GM19099 (cell line): ENCODE results near the gene HECTD4.

Source experiments
- POLR2A ChIP-seq: IDR thresholded peaks from 3 replicates; pipeline ENCODE4 v1.6.1; 2011; ENCODE audit warnings: low read depth; ENCODE audit not compliant: insufficient read length; ENCODE audit errors: extremely low read depth

Gene HECTD4

GRCh38 chr12:112283546-112283945 lies 98.7 kb downstream of the HECTD4 start:
- no peak for TF ChIP-seq POLR2A

DNA sequence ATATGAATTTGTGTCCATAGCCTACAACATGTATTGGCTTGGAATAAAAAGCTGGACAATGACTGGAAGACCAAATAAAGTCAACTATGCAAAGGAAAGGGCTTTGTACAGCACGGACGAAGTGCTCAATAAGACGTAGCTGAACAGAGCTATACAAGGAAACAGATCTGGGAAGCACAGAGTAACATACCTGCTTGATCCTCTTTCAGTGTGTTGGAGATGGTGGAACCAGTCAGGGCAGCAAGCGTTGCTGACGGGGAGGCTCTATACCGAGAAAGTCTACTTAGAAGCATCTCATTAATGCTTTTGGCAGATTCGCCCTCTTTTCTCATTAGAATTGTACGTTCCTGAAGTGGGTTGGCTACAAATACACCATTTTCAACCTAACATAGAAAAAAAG lies 99.3 kb downstream of the HECTD4 start:
- no peak for TF ChIP-seq POLR2A

GRCh38 chr12:112275836-112276235 lies 106.4 kb downstream of the HECTD4 start:
- TF ChIP-seq POLR2A, result no peak

DNA sequence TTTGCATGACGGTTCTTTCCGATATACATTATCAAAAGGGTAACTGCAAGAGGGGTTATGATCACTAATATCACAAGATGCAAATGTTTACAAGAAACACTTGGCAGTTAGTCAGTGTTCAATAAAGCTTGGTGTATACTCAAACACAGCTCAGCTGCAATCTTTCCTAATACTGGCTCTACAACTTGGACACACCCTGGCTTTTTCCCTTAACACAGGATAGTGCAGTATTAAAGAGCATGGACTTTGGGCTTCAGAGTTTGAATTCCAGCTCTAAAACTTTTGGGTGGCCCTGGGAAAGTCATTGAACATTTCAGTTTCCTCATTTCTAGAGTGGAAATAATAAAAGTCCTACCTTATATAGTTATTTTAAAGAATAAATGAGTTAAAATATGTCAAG lies 107.0 kb downstream of the HECTD4 start:
- TF ChIP-seq POLR2A, result no peak

DNA sequence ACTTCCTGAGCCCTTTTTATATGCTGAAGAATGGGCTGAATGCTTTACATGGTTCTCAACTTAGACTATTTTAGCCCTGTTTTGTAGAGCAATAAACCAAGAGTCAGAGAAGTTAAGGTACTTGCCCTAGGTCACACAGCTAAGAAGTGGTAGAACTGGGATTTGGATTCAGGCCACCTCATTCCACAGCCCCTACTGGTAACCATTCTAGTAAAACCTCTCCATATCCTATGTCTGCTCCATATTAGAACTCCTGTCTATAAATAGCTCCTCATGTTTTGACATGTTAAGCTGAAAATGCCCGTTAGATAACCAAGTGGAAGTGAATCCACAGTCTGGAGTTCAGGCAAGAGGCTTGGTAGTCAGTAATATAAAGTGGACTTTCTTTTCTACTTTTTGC lies 111.6 kb downstream of the HECTD4 start:
- TF ChIP-seq POLR2A, result no peak

DNA sequence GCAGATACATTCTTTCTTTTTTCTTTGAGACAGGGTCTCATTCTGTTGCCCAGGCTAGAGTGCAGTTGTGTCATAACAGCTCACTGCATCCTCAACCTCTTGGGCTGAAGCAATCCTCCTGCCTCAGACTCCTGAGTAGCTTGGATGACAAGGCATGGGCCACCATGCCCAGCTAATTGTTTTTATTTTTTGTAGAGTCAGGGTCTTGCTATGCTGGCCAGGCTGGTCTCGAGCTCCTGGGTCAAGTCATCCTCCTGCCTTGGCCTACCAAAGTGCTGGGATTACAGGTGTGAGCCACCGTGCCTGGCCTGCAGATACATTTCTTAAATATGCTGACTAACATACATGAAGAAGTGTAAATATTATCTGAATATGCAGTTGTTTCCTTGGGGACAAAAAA lies 115.8 kb downstream of the HECTD4 start:
- no peak for TF ChIP-seq POLR2A

DNA sequence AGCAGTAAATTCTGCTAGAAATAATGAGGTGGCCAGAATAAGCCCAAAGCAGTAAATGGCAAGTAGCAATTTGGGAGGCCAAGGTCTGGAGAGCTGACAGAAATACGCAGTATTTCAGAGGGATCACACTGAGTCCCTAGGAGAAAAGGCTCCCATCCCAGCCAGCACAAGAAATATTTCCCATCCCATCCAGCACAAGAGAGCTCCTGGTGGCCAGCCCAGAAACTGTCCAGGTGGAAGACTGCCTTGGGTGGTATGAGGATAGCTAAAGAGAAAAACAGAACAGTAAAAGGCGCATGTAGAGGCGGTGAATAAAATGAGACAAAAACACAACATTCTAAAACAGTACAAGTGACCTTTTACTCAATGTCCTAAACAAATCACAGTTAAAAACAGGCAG lies 120.7 kb downstream of the HECTD4 start:
- no peak for TF ChIP-seq POLR2A

DNA sequence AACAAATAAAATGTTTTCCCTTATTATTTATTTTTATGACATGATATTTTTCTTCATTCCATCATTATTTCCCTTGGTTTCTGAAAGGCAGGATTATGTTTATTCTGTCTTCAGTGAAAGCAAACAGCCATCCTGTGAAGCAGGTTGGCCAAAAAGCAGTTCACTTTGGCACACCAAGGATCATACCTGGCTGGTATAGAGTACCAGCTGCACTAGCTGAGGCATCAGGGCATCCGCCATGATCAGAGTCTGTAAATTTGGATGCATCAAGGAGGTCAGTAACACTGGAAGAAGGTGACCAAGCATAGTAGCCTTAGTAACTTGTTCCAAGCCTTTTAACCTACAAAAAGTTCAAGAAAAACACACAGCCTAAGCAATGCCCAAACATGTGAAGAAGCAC lies 123.3 kb downstream of the HECTD4 start:
- no peak for TF ChIP-seq POLR2A

DNA sequence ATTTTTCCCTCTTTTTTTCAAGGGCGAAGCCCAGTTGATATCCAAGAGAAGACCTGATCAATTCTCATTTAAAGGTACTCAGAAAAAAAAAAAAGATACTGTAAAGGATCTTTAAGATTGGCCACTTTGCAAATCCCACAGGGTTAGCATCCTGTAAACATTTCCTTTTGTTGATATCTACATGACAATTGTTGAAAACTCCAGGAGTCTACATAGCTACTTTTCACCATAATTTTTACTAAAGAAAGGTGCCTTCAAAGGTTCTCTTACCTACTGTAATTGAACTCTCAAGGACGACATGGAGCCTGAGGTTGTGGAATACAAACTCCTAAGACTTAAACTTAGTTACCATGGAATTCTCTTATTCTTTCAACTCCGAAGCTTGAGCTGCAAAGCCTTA lies 125.5 kb downstream of the HECTD4 start:
- no peak for TF ChIP-seq POLR2A

- TF ChIP-seq POLR2A, result no peak
Observed at GRCh38 chr12:112252184-112252583, 130.0 kb downstream of the HECTD4 start.

DNA sequence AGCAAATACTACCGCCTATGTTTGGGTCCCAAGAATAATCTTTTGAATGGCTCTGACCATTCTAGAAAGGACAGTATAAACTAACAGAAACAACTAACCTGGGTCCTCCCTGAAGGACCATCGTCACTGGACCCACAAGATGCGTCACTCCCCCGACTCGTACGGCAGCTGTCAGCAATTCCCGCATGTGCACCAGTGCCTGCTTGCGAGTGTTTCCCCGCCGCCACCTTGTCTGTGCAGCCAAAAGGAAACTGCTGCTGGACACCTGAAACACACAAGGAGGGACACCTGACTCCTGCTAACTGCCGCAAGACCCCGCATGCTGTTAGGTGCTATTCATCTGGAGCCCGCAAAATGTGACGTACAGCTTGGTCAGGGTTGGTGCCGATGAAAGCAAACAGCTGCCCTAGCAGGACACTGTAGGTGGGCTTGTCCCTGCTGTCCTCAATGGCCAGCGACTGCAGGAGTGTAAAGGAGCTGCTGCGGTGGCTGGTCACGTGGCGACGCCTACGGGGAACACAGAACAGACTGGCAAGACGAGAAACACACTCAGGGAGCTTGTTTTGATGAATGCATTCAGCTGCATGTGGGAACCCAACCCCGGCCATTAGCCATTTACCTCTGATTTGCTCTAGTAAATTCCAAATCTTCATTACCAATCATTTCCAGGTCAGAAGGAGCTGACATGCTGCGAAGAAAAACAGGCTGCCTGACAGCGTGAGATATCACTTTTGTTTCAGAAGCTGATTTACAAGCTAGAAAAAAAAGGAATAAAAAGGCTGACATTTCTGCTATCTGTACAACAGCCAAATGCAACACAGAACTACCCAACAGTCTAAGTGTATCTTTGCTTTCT lies 138.7 kb downstream of the HECTD4 start:
- no peak for TF ChIP-seq POLR2A

DNA sequence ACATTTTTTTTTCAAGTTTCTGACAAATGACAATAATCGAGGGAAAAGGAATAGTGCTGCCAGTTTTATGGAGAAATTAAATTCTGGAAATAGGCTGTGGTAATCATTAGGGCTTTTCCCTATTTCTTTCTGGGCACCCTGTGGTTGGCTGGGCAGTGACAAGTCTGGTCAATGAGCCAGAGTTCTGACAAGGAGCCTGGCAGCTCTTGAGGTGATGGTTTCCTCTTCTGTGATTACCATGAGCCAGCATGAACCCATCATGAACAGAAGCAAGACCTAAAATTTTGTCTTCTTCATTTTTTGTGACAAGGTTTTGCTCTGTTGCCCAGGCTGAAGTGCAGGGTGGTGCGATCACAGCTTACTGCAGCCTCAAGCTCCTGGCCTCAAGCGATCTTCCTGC lies 141.1 kb downstream of the HECTD4 start:
- no peak for TF ChIP-seq POLR2A

DNA sequence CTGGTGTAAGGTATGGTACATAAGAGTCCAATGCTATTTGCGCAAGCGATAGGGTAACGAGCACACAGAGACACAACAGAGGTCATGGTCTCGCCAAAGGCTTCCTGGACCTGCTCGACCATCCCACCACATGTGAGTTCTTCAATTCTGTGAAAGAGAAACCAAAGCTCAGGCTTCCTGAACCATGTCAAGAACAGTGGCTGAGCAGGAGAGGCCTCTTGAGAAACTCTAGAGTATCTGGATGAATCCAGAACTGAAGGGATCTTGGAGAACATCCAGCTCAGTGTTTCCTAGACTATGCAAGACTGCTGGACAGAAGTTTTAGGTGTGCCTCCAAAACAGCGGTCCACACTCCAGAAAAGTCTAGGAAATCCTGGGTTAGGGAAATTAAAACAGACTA lies 142.3 kb downstream of the HECTD4 start:
- TF ChIP-seq POLR2A, result no peak

GRCh38 chr12:112239020-112239419 lies 143.2 kb downstream of the HECTD4 start:
- TF ChIP-seq POLR2A, result no peak

GRCh38 chr12:112238441-112238840 lies 143.8 kb downstream of the HECTD4 start:
- no peak for TF ChIP-seq POLR2A

GRCh38 chr12:112236786-112237185 lies 145.4 kb downstream of the HECTD4 start:
- no peak for TF ChIP-seq POLR2A

- TF ChIP-seq POLR2A, result no peak
Observed at GRCh38 chr12:112236386-112236785, 145.8 kb downstream of the HECTD4 start.
